GM18511 (cell line): ENCODE results near the gene TMEM243.

Source experiments
- ATAC-seq: cut with Tn5 transposase; IDR thresholded peaks from one replicate; pipeline ENCODE4 v1.9.1; 2021; ENCODE audit warnings: mild to moderate bottlenecking, moderate library complexity; ENCODE audit not compliant: unreplicated experiment

TMEM243 gene

DNA sequence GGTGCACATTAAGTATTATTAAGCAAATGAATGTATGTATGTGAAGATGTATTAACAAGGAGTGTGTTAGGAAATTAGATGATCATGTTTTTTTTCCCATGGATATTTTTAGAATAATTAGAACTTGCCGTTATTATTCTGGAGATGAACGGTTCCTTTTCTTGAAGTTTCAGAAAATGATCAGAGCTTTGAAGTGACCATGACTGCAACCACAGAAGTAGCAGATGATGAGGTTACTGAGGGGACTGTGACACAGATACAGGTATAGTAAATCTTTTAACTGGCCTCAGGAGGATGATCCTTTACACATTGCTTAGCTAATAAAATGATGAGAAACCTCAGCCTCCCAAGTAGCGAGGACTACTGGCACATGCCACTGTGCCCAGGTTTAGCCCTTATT is 48.7 kb downstream of the TMEM243 start:
- ATAC-seq: peak; percentile 68

DNA sequence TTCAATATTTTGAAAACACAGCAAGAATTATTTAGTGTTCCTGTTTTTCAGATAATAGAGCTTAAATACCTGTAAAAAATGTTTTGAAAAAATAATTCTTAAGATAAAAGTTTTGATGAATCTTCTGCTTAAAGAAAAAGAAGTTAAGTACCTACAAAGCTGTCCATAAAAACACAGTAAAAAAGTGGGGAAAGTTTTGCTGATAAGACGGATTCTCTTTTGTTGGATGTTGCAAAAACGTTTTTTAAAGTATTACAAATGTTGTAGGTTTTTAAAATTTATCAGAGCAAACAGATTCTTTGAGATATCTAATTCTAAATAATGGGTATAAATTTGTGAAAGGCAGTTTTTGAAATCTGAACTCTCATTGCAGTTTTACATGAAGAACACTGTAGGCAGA is 55.1 kb downstream of the TMEM243 start:
- no peak for ATAC-seq

DNA sequence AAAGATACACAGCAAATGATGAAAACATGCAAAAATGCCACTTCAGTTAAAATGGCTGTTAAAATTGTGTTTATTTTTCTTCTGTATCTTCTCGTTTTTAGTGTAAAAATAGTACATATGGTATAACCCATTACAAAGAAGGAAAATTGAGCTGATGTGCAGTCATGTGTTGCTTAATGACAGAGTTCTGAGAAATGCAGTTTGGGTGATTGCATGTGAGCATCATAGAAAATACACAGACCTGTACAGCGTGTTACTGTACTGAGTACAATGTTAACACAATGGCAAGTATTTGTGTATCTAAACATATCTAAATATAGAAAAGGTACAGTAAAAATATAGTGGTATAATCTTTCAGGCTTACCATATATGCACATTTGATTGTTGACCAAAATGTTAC is 60.0 kb downstream of the TMEM243 start:
- no peak for ATAC-seq

DNA sequence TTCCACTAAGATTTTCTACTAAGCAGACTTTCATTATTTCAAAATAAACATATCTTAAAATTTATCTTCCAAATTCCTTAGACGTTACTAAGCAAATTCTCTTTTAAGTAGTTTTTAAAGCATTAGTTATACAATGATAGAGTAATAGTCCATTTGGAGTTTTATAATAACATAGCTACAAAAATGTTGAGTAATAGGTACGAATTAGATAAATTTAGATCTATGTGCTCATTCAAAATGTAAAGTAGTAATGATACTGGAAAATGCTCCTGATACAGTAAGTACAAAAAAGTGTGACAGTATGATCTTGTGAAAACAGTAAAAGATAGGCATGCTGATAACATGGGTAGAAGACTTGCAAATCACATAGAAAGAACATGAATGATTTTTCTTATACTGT is 62.8 kb downstream of the TMEM243 start:
- no peak for ATAC-seq

- no peak for ATAC-seq
These were observed 63.7 kb downstream of the TMEM243 start for GRCh38 chr7:87155788-87156187.

GRCh38 chr7:87154569-87154968 is 65.0 kb downstream of the TMEM243 start:
- no peak for ATAC-seq

- ATAC-seq: no peak
These were observed 65.4 kb downstream of the TMEM243 start for GRCh38 chr7:87154166-87154565.

DNA sequence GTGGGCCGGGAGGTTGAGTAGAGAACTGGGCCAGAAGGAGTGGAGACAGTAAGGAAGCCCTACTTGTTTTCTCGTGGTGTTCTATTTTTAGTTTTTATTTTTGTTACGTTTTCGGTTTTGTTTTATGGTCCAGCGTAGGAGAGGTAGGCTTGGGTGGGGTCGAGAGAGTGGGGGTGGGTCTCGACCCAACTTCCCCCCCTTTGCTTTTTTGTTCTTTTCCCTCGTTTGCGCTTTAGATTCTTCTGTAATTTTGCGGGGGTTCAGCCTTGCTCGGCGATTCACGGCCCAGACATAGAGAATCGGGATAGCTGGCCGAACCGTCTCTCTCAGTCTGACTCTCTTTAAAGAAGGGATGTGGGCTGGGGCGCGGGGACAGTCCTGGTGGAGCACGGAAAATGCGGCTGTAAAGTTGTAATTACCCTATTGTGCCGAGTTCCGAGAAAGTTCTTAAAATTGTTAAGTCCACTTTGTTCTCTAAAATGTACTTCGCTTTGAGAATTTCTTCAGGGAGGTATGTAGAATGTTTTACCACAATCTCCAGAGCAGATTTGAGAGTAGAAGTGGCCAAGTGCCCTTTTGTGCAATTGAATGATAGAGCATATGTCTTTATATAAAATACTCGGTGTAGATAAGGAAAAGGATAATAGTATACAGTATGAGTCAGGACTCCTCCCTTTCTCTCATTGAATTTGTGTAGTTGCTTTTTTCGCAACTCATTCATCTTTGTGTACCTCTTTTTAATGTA is 66.5 kb downstream of the TMEM243 start:
- peak; percentile 23 for ATAC-seq

- peak; percentile 86 for ATAC-seq
These were observed 67.2 kb downstream of the TMEM243 start, which contains the start of gene DMTF1 for GRCh38 chr7:87152112-87152896. Gene DMTF1, plus strand, starts transcription at chr7:87152453. Its CDS starts 12,489 bp downstream, at chr7:87164942.

DNA sequence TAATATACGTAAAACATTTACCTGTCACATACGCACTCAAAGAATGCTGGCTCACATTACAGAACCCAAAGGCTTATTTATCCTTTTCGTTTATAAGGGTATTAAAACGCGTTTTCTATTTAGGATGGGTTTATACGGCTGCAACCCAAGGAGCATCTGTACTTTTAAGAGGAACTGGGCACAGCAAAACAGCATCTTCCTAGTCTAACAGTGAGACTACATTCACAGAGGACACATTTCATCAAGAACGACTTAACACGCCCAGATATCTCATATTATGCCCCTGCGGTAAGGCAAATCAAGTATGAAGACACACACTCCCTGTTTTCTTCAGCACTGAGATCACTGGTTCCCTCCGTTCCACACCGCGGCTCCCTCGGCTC is 67.8 kb downstream of the TMEM243 start:
- ATAC-seq: peak; percentile 41

- no peak for ATAC-seq
These were observed 68.4 kb downstream of the TMEM243 start for GRCh38 chr7:87151002-87151728.

DNA sequence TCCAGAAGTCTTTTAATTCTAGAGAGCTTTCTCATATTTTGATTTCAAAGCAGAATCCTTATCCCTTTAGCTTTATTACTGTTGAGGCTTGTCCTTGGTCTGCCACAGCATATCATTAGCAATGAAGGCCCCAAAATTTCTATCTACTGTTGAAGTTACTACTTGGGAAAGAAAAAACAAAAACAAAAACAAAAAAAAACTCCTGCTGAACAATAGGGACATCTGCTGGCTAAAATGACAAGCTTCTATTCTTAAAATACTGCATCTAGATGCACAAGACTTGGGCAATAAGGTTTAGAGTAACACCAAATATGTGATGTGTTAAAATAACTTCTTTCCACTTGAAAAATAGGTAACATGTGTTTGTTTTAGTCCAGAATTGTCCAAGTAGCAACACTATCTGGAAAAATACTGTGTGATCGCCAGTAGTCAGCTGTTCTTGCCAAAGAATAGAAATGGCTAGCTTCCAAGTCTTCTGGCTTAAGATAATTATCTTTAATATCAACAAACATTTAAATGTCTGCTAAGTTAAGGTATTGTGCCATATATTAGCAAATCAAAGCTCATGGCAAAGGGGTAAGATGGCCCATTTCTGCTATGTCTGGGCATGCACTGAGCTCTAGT is 71.1 kb downstream of the TMEM243 start:
- no peak for ATAC-seq

DNA sequence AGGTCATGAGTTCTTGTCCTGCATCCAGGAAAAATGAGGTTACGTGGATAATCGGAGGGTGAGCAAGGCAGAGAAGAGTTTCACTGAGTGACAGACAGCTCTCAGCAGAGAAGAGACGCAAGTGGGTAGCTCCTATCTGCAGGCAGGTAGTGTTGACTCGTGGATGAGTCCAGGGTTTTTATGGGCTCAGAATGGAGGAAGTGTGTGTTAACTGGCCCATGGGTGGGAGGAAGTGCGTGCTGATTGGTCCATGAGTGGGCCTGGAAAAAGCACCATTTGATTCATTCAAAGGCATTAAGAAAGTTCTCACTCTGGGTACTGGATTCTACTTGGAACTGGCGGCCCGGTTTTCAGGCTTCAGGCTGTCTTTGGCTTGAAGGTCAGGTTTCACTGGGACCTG is 72.0 kb downstream of the TMEM243 start:
- ATAC-seq: no peak

GRCh38 chr7:87146740-87147386 is 72.7 kb downstream of the TMEM243 start:
- no peak for ATAC-seq
